ENCODE measurements around the gene SLC14A1.

- no peak for TF ChIP-seq CTCF (IDR thresholded peaks at IDR 0.05; ENCODE audit: insufficient read depth, low read depth, low read length)
- TF ChIP-seq EZH2 (IDR thresholded peaks at IDR 0.05; ENCODE audit: insufficient read depth, low read length): no peak
Measured at GRCh38 chr18:45761512-45762114, 37.6 kb downstream of the SLC14A1 start.
